H9 (cell line): ENCODE results near the gene C16orf89. TPM values are rescaled to one million over a fixed set of nuclear protein-coding genes. Genes with fewer than 3 reads are reported as not detected.
"Not testable (repeated sequence)": the region's sequence is repeated elsewhere in the genome, so short reads cannot be mapped to it uniquely, and the experiment has no call there.

Experiments
- DNase-seq: peaks from one replicate; pipeline ENCODE4 v3.0.0-alpha.2; 2017
- H2AFZ ChIP-seq: one replicate; pipeline ENCODE4 v1.6.1; 2013; ENCODE audit warnings: mild to moderate bottlenecking, low read length, control low read depth, moderate library complexity
- H2AK5ac ChIP-seq: 2 replicates; pipeline ENCODE4 v1.6.1; 2013; ENCODE audit warnings: low read length, control low read depth, mixed read lengths; ENCODE audit not compliant: insufficient read length
- H2BK120ac ChIP-seq: one replicate; pipeline ENCODE4 v1.6.1; 2013; ENCODE audit warnings: low read depth, mild to moderate bottlenecking, low read length, control low read depth, inconsistent platforms; ENCODE audit not compliant: poor library complexity, severe bottlenecking
- H2BK12ac ChIP-seq: 2 replicates; pipeline ENCODE4 v1.6.1; 2013; ENCODE audit warnings: low read length, control low read depth, mixed read lengths, low read depth; ENCODE audit not compliant: insufficient read length
- H2BK15ac ChIP-seq: 2 replicates; pipeline ENCODE4 v1.6.1; 2013; ENCODE audit warnings: low read depth, low read length, control low read depth
- H2BK20ac ChIP-seq: one replicate; pipeline ENCODE4 v1.6.1; 2013; ENCODE audit warnings: low read depth, mild to moderate bottlenecking, low read length, control low read depth, inconsistent platforms; ENCODE audit not compliant: poor library complexity, severe bottlenecking
- H2BK5ac ChIP-seq: 2 replicates; pipeline ENCODE4 v1.6.1; 2013; ENCODE audit warnings: low read length, control low read depth, mixed read lengths; ENCODE audit not compliant: insufficient read length
- H3K14ac ChIP-seq: 2 replicates; pipeline ENCODE4 v1.6.1; 2013; ENCODE audit warnings: low read length, control low read depth; ENCODE audit not compliant: insufficient read depth
- H3K18ac ChIP-seq: 2 replicates; pipeline ENCODE4 v1.6.1; 2013; ENCODE audit warnings: low read depth, mild to moderate bottlenecking, mixed read lengths, low read length, control low read depth; ENCODE audit not compliant: insufficient read length
- H3K23ac ChIP-seq: 2 replicates; pipeline ENCODE4 v1.6.1; 2013; ENCODE audit warnings: low read length, control low read depth, mixed read lengths, low read depth; ENCODE audit not compliant: insufficient read length
- H3K23me2 ChIP-seq: 2 replicates; pipeline ENCODE4 v1.6.1; 2013; ENCODE audit warnings: low read depth, mild to moderate bottlenecking, mixed read lengths, low read length, control low read depth; ENCODE audit not compliant: insufficient read length, poor library complexity, severe bottlenecking
- H3K27ac ChIP-seq: 2 replicates; pipeline ENCODE4 v1.5.1; 2013; ENCODE audit warnings: low read length, control low read depth, mixed read lengths, low read depth; ENCODE audit not compliant: insufficient read length
- H3K27me3 ChIP-seq: 2 replicates; pipeline ENCODE4 v1.6.1; 2013; ENCODE audit warnings: low read length, control low read depth, inconsistent platforms; ENCODE audit not compliant: insufficient read depth
- H3K4ac ChIP-seq: 2 replicates; pipeline ENCODE4 v1.6.1; 2013; ENCODE audit warnings: low read depth, mild to moderate bottlenecking, control low read depth, inconsistent platforms, low read length, moderate library complexity
- H3K4me1 ChIP-seq: 2 replicates; pipeline ENCODE4 v1.6.1; 2013; ENCODE audit warnings: low read length, control low read depth, inconsistent platforms; ENCODE audit not compliant: insufficient read depth
- H3K4me2 ChIP-seq: 2 replicates; pipeline ENCODE4 v1.6.1; 2013; ENCODE audit warnings: low read length, control low read depth, mixed read lengths; ENCODE audit not compliant: insufficient read length, insufficient read depth
- H3K56ac ChIP-seq: 2 replicates; pipeline ENCODE4 v1.6.1; 2013; ENCODE audit warnings: low read depth, mild to moderate bottlenecking, mixed read lengths, low read length, control low read depth; ENCODE audit not compliant: insufficient read length
- H3K79me1 ChIP-seq: 2 replicates; pipeline ENCODE4 v1.6.1; 2013; ENCODE audit warnings: low read depth, mild to moderate bottlenecking, moderate library complexity, low read length, control low read depth, inconsistent platforms; ENCODE audit not compliant: insufficient read depth, poor library complexity, severe bottlenecking
- H3K79me2 ChIP-seq: 2 replicates; pipeline ENCODE4 v1.6.1; 2013; ENCODE audit warnings: low read length, control low read depth, inconsistent platforms; ENCODE audit not compliant: insufficient read depth
- H3K9ac ChIP-seq: 2 replicates; pipeline ENCODE4 v1.6.1; 2013; ENCODE audit warnings: low read length, control low read depth, mixed read lengths; ENCODE audit not compliant: insufficient read length; ENCODE audit errors: extremely low read depth
- H3K9me3 ChIP-seq: one replicate; pipeline ENCODE4 v1.6.1; 2013; ENCODE audit warnings: low read depth, low read length, inconsistent platforms; ENCODE audit not compliant: control insufficient read depth
- H3T11ph ChIP-seq: one replicate; pipeline ENCODE4 v1.6.1; 2013; ENCODE audit warnings: mild to moderate bottlenecking, low read length, control low read depth, inconsistent platforms
- H4K20me1 ChIP-seq: one replicate; pipeline ENCODE4 v1.6.1; 2013; ENCODE audit not compliant: control insufficient read depth, insufficient read length, insufficient read depth
- H4K5ac ChIP-seq: 2 replicates; pipeline ENCODE4 v1.6.1; 2013; ENCODE audit warnings: low read depth, mild to moderate bottlenecking, mixed read lengths, low read length, control low read depth; ENCODE audit not compliant: insufficient read length
- H4K8ac ChIP-seq: replicated peaks from 2 replicates; pipeline ENCODE4 v1.6.1; 2013; ENCODE audit warnings: low read length, control low read depth, mixed read lengths, low read depth; ENCODE audit not compliant: insufficient read length
- H4K91ac ChIP-seq: 2 replicates; pipeline ENCODE4 v1.6.1; 2013; ENCODE audit warnings: low read depth, mild to moderate bottlenecking, moderate library complexity, mixed read lengths, low read length, control low read depth; ENCODE audit not compliant: insufficient read length
- H3K27ac Mint-ChIP-seq, 3 experiments: 2 replicates in 2 of 3; 3 replicates in 1 of 3; pipeline ENCODE4 v1.8.0; 2020 to 2021; ENCODE audit warnings: mixed read lengths in 3 of 3, mild to moderate bottlenecking in 1 of 3, moderate library complexity in 1 of 3
- H3K27me3 Mint-ChIP-seq: 2 replicates; pipeline ENCODE4 v1.8.0; 2021; ENCODE audit warnings: low read depth, mild to moderate bottlenecking, moderate library complexity, mixed read lengths
- H3K36me3 Mint-ChIP-seq, 3 experiments: 2 replicates in 2 of 3; 3 replicates in 1 of 3; pipeline ENCODE4 v1.8.0; 2020 to 2021; ENCODE audit warnings: low read depth in 3 of 3, mixed read lengths in 3 of 3; ENCODE audit not compliant: insufficient read depth in 1 of 3
- H3K4me1 Mint-ChIP-seq, 2 experiments: 2 replicates each; pipeline ENCODE4 v1.8.0; 2020; ENCODE audit warnings: mixed read lengths in 2 of 2
- H3K4me3 Mint-ChIP-seq, 2 experiments: 2 replicates in 1 of 2; 3 replicates in 1 of 2; pipeline ENCODE4 v1.8.0; 2020 to 2021; ENCODE audit warnings: mild to moderate bottlenecking in 2 of 2, mixed read lengths in 2 of 2, moderate library complexity in 1 of 2
- H3K9me3 Mint-ChIP-seq, 2 experiments: 2 replicates in 1 of 2; 3 replicates in 1 of 2; pipeline ENCODE4 v1.8.0; 2020; ENCODE audit warnings: mild to moderate bottlenecking in 2 of 2, mixed read lengths in 2 of 2, moderate library complexity in 1 of 2
- CTCF ChIP-seq: fragments of 200-600 bp; sonication (generic); conservative IDR thresholded peaks from 3 replicates; pipeline ENCODE4 v1.8.0; 2021; ENCODE audit warnings: antibody characterized with exemption, mild to moderate bottlenecking
- WGBS: extraction: QIAGEN DNeasy Blood & Tissue Kit; methylation state at CpG from one replicate; pipeline ENCODE4 v1.1.7; 2013; ENCODE audit warnings: missing lambda C conversion rate, low lambda C conversion rate, mixed read lengths; ENCODE audit not compliant: insufficient read length; ENCODE audit errors: extremely low coverage; 5-methylcytosine and 5-hydroxymethylcytosine counted together
- total RNA-seq: library from RNA; stranded (reverse); gene quantifications from 2 replicates; pipeline ENCODE4 v1.2.1, GENCODE V29; 2021

The C16orf89 gene
- total RNA-seq, 1 experiment from 2014 or later, result 2.5 TPM

DNA sequence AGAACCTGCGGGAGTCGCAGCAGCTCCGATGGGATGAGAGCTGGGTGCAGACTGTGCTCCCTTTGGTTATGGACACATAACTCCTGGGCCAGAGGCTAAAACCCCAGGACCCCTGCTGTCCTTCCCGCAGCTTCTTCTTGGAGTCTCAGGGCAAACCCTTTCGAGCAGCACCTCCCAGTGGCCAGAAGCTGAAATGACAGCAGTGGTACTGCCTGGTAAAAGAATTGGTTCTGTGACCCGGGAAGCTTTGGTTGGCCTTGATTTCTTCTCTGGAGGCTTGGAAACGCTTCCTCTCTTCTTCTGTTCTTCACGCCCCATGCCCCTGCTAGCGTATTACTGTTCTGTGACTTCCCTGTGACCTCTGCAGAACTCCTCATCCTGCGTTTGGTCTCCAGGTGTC is 19.0 kb upstream of the C16orf89 start:
- H3K23ac ChIP-seq, H4K91ac ChIP-seq, H3K56ac ChIP-seq, H3K27me3 ChIP-seq, H3K79me1 ChIP-seq, H3T11ph ChIP-seq, H3K14ac ChIP-seq, H2BK120ac ChIP-seq, H3K4me1 Mint-ChIP-seq, H4K5ac ChIP-seq, H3K4me1 ChIP-seq, H3K4ac ChIP-seq, H3K18ac ChIP-seq, H2BK5ac ChIP-seq, H2AK5ac ChIP-seq, H3K9ac ChIP-seq, H3K4me2 ChIP-seq, H3K27ac ChIP-seq, H3K9me3 ChIP-seq, H4K20me1 ChIP-seq, H3K9me3 Mint-ChIP-seq, H2BK20ac ChIP-seq, H2BK12ac ChIP-seq, H4K8ac ChIP-seq, H3K27me3 Mint-ChIP-seq, H2BK15ac ChIP-seq, H2AFZ ChIP-seq, H3K23me2 ChIP-seq, H3K79me2 ChIP-seq: not testable (repeated sequence)
- peak; percentile 76 for TF ChIP-seq CTCF
- WGBS, result no CpG with 5 or more reads among the region's 10 CpGs
- Mint-ChIP-seq H3K27ac (peak overlapping the region in 2 of 3 experiments; percentile 48 to 81; a peak in 1 of 7 replicates), H3K36me3 (peaks cover 27 to 69% (median 68%) of the 10 kb centered on the region in 3 experiments; a peak in 6 of 7 replicates), H3K4me3 (peak overlapping the region in 1 of 2 experiments; percentile 11; a peak in 1 of 5 replicates)
- DNase-seq, result peak; percentile 80

GRCh38 chr16:5084099-5084731 is 18.5 kb upstream of the C16orf89 start:
- not testable (repeated sequence) for H3K27me3 Mint-ChIP-seq, H3K56ac ChIP-seq, H2BK20ac ChIP-seq, H3K4me1 Mint-ChIP-seq, H3K18ac ChIP-seq, H3T11ph ChIP-seq, H4K20me1 ChIP-seq, H3K23ac ChIP-seq, H3K27ac ChIP-seq, H3K9me3 ChIP-seq, DNase-seq, H2BK120ac ChIP-seq, H2BK15ac ChIP-seq, H3K9me3 Mint-ChIP-seq, H2AFZ ChIP-seq, H3K9ac ChIP-seq, H3K79me2 ChIP-seq, H2BK5ac ChIP-seq, H3K14ac ChIP-seq, H3K4me1 ChIP-seq, H3K23me2 ChIP-seq, H4K91ac ChIP-seq, H2BK12ac ChIP-seq, H3K27me3 ChIP-seq, H2AK5ac ChIP-seq, H3K4ac ChIP-seq, H4K8ac ChIP-seq, H3K79me1 ChIP-seq, H3K4me2 ChIP-seq, H4K5ac ChIP-seq, H3K4me3 Mint-ChIP-seq
- no CpG with 5 or more reads among the region's 11 CpGs for WGBS
- Mint-ChIP-seq H3K27ac (peak overlapping the region; percentile 44 to 87 (median 73); a peak in 6 of 7 replicates), H3K36me3 (peaks cover 30 to 71% (median 68%) of the 10 kb centered on the region in 3 experiments; a peak in 6 of 7 replicates)
